SK-N-SH treated with all-trans-retinoic acid at 6 μM for 48 hours (cell line): ENCODE measurements around the gene PRKG1.

Experiments used
- GLIS3 ChIP-seq: fragments of 250-450 bp; sonication (Bioruptor Pico); IDR thresholded peaks from 2 replicates; pipeline ENCODE4 v1.5.0; 2020; ENCODE audit warnings: mild to moderate bottlenecking, moderate library complexity
- ISL1 ChIP-seq: fragments of 250-450 bp; sonication (Bioruptor Pico); IDR thresholded peaks from 2 replicates; pipeline ENCODE4 v2.1.2; 2022; ENCODE audit warnings: mild to moderate bottlenecking, moderate library complexity
- OSR1 ChIP-seq: fragments of 250-450 bp; sonication (Bioruptor Pico); IDR thresholded peaks from 2 replicates; pipeline ENCODE4 v1.8.0; 2022; ENCODE audit warnings: moderate library complexity, mild to moderate bottlenecking, inconsistent platforms
- PATZ1 ChIP-seq: fragments of 250-450 bp; sonication (Bioruptor Pico); IDR thresholded peaks from 2 replicates; pipeline ENCODE4 v1.8.0; 2020; ENCODE audit warnings: mild to moderate bottlenecking, moderate library complexity, borderline replicate concordance
- ZFP30 ChIP-seq: fragments of 450-650 bp; formaldehyde crosslinking; IDR thresholded peaks from 2 replicates; pipeline ENCODE4 v1.5.0; 2022; ENCODE audit warnings: mild to moderate bottlenecking, moderate library complexity
- TF ChIP-seq, protein P1 (sequence below): fragments of 250-450 bp; sonication (Bioruptor Pico); IDR thresholded peaks from 2 replicates; pipeline ENCODE4 v1.5.1; 2020; ENCODE audit warnings: low read depth, mild to moderate bottlenecking, moderate library complexity
- TF ChIP-seq, protein P2 (sequence below): fragments of 250-450 bp; sonication (Bioruptor Pico); IDR thresholded peaks from 2 replicates; pipeline ENCODE4 v1.5.1; 2021; ENCODE audit warnings: mild to moderate bottlenecking, moderate library complexity

DNA sequence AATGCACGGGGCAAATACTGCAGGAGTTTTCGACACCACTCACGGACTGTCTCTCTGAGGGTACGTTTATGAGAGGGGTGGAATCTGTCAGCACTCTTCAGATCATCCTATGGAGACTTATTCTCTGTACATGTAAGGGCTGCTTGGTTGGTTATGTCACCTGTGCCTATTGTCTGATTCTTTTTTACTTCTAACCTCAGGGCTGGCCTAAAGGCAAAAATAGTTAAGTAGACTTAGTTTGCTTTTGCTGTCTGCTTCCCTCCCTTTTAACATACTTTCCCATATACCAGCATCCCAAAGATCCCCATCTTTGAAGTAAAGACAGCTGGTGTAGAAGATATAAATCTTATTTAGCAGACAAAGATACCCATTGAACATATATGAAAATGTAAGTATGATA lies 105.9 kb downstream of the PRKG1 start:
- TF ChIP-seq, protein P1, sequence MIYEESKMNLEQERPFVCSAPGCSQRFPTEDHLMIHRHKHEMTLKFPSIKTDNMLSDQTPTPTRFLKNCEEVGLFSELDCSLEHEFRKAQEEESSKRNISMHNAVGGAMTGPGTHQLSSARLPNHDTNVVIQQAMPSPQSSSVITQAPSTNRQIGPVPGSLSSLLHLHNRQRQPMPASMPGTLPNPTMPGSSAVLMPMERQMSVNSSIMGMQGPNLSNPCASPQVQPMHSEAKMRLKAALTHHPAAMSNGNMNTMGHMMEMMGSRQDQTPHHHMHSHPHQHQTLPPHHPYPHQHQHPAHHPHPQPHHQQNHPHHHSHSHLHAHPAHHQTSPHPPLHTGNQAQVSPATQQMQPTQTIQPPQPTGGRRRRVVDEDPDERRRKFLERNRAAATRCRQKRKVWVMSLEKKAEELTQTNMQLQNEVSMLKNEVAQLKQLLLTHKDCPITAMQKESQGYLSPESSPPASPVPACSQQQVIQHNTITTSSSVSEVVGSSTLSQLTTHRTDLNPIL (CRISPR knock-in tag): no peak
- TF ChIP-seq, protein P2, sequence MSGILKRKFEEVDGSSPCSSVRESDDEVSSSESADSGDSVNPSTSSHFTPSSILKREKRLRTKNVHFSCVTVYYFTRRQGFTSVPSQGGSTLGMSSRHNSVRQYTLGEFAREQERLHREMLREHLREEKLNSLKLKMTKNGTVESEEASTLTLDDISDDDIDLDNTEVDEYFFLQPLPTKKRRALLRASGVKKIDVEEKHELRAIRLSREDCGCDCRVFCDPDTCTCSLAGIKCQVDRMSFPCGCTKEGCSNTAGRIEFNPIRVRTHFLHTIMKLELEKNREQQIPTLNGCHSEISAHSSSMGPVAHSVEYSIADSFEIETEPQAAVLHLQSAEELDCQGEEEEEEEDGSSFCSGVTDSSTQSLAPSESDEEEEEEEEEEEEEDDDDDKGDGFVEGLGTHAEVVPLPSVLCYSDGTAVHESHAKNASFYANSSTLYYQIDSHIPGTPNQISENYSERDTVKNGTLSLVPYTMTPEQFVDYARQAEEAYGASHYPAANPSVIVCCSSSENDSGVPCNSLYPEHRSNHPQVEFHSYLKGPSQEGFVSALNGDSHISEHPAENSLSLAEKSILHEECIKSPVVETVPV (CRISPR knock-in tag): no peak
- TF ChIP-seq GLIS3 (CRISPR knock-in tag) (no peak), ZFP30 (no peak), ISL1 (no peak), OSR1 (CRISPR knock-in tag) (no peak), PATZ1 (CRISPR knock-in tag) (no peak)
